Mucosa of rectum (tissue), 2 donors: ENCODE measurements around the gene ANKRD13B.

Experiments used
- H3K27ac ChIP-seq, 2 donors: one replicate each; pipeline ENCODE4 v1.7.0; 2013; ENCODE audit warnings: inconsistent platforms in 2 of 2, low read depth in 2 of 2, low read length in 2 of 2
- H3K27me3 ChIP-seq, 2 donors: one replicate each; pipeline ENCODE4 v1.7.0; 2013; ENCODE audit warnings: low read length in 2 of 2; ENCODE audit not compliant: control insufficient read depth in 2 of 2, insufficient read depth in 2 of 2
- H3K36me3 ChIP-seq, 2 donors: one replicate each; pipeline ENCODE4 v1.7.0; 2013; ENCODE audit warnings: low read length in 2 of 2; ENCODE audit not compliant: control insufficient read depth in 2 of 2, insufficient read depth in 2 of 2
- H3K4me1 ChIP-seq, 2 donors: one replicate each; pipeline ENCODE4 v1.7.0; 2013; ENCODE audit warnings: low read length in 2 of 2, mild to moderate bottlenecking in 1 of 2; ENCODE audit not compliant: control insufficient read depth in 2 of 2, insufficient read depth in 2 of 2
- H3K4me3 ChIP-seq, 2 donors: one replicate each; pipeline ENCODE4 v1.7.0; 2013; ENCODE audit warnings: low read length in 2 of 2
- H3K9ac ChIP-seq, 2 donors: one replicate each; pipeline ENCODE4 v1.7.0; 2013; ENCODE audit warnings: low read length in 2 of 2, low read depth in 1 of 2, mild to moderate bottlenecking in 1 of 2
- H3K9me3 ChIP-seq, 2 donors: one replicate each; pipeline ENCODE4 v1.7.0; 2013; ENCODE audit warnings: low read length in 2 of 2; ENCODE audit not compliant: control insufficient read depth in 2 of 2
- donor health status: healthy.
- donor health status: Normal muscosa, but diverticular disease.

ANKRD13B gene

GRCh38 chr17:29663155-29663554, 70.2 kb downstream of the ANKRD13B start:
- H3K27ac ChIP-seq = no peak overlapping the region
- no peak overlapping the region for H3K9ac ChIP-seq
- peaks cover 21 to 22% of the 10 kb centered on the region in 2 donors for H3K36me3 ChIP-seq
- H3K4me1 ChIP-seq = no peaks in the 10 kb centered on the region
- no peak overlapping the region for H3K4me3 ChIP-seq
- H3K27me3 ChIP-seq = no peaks in the 10 kb centered on the region
- H3K9me3 ChIP-seq = no peaks in the 10 kb centered on the region
